ENCODE measurements around the gene TTLL1. TPM values are rescaled to one million over a fixed set of nuclear protein-coding genes. Genes with fewer than 3 reads are reported as not detected.

The TTLL1 gene
- polyA plus RNA-seq, 1 donor (not counting 4 experiments of a cell fraction or from before 2014, with no cell fraction given) = 3.5 TPM

DNA sequence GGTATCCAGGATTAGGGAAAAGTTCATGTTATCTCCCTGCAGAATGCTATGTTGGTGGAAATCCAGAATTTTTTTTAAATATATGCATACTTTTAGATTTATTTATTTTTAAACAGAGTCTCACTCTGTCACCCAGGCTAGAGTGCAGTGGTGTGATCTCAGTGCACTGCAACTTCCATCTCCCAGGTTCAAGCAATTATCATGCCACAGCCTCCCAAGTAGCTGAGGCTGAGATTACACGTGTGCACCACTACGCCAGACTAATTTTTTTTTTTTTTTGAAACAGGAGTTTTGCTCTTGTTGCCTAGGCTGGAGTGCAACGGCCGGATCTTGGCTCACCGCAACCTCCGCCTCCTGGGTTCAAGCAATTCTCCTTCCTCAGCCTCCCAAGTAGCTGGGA lies 76.8 kb downstream of the TTLL1 start:
- no peaks in the 10 kb centered on the region for H3K27me3 ChIP-seq (ENCODE audit: control insufficient read depth, extremely low read depth, insufficient read depth, low read length)
- H3K9ac ChIP-seq (ENCODE audit: control insufficient read depth, extremely low read depth, insufficient read depth, low read length) = no peak overlapping the region
- peaks cover 8% of the 10 kb centered on the region for H3K9me1 ChIP-seq (ENCODE audit: control insufficient read depth, extremely low read depth, insufficient read depth, low read length)
- H3K79me2 ChIP-seq (ENCODE audit: control insufficient read depth, insufficient read depth, low read length) = peaks cover 73% of the 10 kb centered on the region
- no peaks in the 10 kb centered on the region for H3K9me3 ChIP-seq (ENCODE audit: control insufficient read depth, low read depth, low read length)
- no peak overlapping the region for H3K4me2 ChIP-seq (ENCODE audit: control insufficient read depth, extremely low read depth, insufficient read depth, low read depth, low read length)
- peaks cover 20% of the 10 kb centered on the region for H3K4me1 ChIP-seq (ENCODE audit: control insufficient read depth, extremely low read depth, insufficient read depth, low read length)
- dilution Hi-C loops (cut with MboI; ENCODE audit: extremely low pct_ligation_motif_present, low sequenced_read_pairs) = no loop called here
- TF ChIP-seq EZH2 (IDR thresholded peaks at IDR 0.05; ENCODE audit: low read length) = no peak
- TF ChIP-seq, protein P1, sequence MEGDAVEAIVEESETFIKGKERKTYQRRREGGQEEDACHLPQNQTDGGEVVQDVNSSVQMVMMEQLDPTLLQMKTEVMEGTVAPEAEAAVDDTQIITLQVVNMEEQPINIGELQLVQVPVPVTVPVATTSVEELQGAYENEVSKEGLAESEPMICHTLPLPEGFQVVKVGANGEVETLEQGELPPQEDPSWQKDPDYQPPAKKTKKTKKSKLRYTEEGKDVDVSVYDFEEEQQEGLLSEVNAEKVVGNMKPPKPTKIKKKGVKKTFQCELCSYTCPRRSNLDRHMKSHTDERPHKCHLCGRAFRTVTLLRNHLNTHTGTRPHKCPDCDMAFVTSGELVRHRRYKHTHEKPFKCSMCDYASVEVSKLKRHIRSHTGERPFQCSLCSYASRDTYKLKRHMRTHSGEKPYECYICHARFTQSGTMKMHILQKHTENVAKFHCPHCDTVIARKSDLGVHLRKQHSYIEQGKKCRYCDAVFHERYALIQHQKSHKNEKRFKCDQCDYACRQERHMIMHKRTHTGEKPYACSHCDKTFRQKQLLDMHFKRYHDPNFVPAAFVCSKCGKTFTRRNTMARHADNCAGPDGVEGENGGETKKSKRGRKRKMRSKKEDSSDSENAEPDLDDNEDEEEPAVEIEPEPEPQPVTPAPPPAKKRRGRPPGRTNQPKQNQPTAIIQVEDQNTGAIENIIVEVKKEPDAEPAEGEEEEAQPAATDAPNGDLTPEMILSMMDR (optimal IDR thresholded peaks at IDR 0.05 in 1 of 3, IDR thresholded peaks at IDR 0.05 in 1 of 3, conservative IDR thresholded peaks at IDR 0.05 in 1 of 3; ENCODE audit: extremely low read depth in 1 of 3, insufficient read depth in 2 of 3, low read length in 3 of 3) = no peak
- no peak overlapping the region for H3K27ac ChIP-seq (ENCODE audit: control insufficient read depth, insufficient read depth, low read length)
- FAIRE-seq (no peak), DNase-seq (ENCODE audit: low read depth, low spot score) (no peak)
- no peak overlapping the region for H2AFZ ChIP-seq (ENCODE audit: control insufficient read depth, low read length)
- H3K4me3 ChIP-seq (ENCODE audit: control insufficient read depth in 2 of 3, extremely low read depth in 1 of 3, insufficient read depth in 2 of 3, low read depth in 1 of 3, low read length in 3 of 3) = no peak overlapping the region
- no peaks in the 10 kb centered on the region for H3K36me3 ChIP-seq (ENCODE audit: control insufficient read depth in 2 of 2, extremely low read depth in 1 of 2, insufficient read depth in 2 of 2, low read length in 2 of 2)
- peaks cover 13% of the 10 kb centered on the region for H4K20me1 ChIP-seq (ENCODE audit: control insufficient read depth, extremely low read depth, insufficient read depth, low read length)

DNA sequence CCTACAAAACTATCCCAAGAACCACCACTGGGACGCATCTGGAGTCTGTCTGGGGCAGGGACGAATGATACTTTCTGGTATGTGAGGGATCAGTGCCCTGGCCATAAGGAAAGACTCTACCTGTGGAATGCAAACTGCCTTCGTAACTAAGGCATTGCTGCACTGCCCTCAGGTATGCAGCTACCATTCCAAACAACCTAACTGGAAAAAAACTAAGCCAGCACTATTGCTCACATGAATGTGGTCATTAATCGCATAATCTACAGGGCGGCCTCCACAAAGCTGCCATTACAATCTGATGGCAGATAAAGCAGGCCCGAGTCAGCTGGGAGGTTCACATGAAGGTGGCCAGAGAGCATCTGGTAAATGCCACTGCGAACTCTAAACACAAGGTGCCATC lies 78.1 kb downstream of the TTLL1 start:
- Histone ChIP-seq H3K27ac (ENCODE audit: control insufficient read depth, insufficient read depth, low read length) (no peak overlapping the region), H3K4me2 (ENCODE audit: control insufficient read depth, extremely low read depth, insufficient read depth, low read depth, low read length) (no peak overlapping the region), H3K9ac (ENCODE audit: control insufficient read depth, extremely low read depth, insufficient read depth, low read length) (no peak overlapping the region), H3K79me2 (ENCODE audit: control insufficient read depth, insufficient read depth, low read length) (peaks cover 86% of the 10 kb centered on the region), H3K27me3 (ENCODE audit: control insufficient read depth, extremely low read depth, insufficient read depth, low read length) (no peaks in the 10 kb centered on the region), H2AFZ (ENCODE audit: control insufficient read depth, low read length) (no peak overlapping the region), H3K4me3 (ENCODE audit: control insufficient read depth in 2 of 3, extremely low read depth in 1 of 3, insufficient read depth in 2 of 3, low read depth in 1 of 3, low read length in 3 of 3) (no peak overlapping the region), H3K9me3 (ENCODE audit: control insufficient read depth, low read depth, low read length) (no peaks in the 10 kb centered on the region), H3K9me1 (ENCODE audit: control insufficient read depth, extremely low read depth, insufficient read depth, low read length) (peaks cover 14% of the 10 kb centered on the region), H4K20me1 (ENCODE audit: control insufficient read depth, extremely low read depth, insufficient read depth, low read length) (peaks cover 14% of the 10 kb centered on the region), H3K4me1 (ENCODE audit: control insufficient read depth, extremely low read depth, insufficient read depth, low read length) (peaks cover 29% of the 10 kb centered on the region), H3K36me3 (ENCODE audit: control insufficient read depth in 2 of 2, extremely low read depth in 1 of 2, insufficient read depth in 2 of 2, low read length in 2 of 2) (no peaks in the 10 kb centered on the region)
- FAIRE-seq (peak; percentile 26), DNase-seq (ENCODE audit: low read depth, low spot score) (no peak)
- dilution Hi-C loops (cut with MboI; ENCODE audit: extremely low pct_ligation_motif_present, low sequenced_read_pairs) = no loop called here
- no peak for TF ChIP-seq EZH2 (IDR thresholded peaks at IDR 0.05; ENCODE audit: low read length)
- TF ChIP-seq, protein P1 (optimal IDR thresholded peaks at IDR 0.05 in 1 of 3, IDR thresholded peaks at IDR 0.05 in 1 of 3, conservative IDR thresholded peaks at IDR 0.05 in 1 of 3; ENCODE audit: extremely low read depth in 1 of 3, insufficient read depth in 2 of 3, low read length in 3 of 3) = peak in 1 of 3 experiments; percentile 11
